NCI-H774 (cell line): ENCODE data around the gene NUDCD3.

Source experiments
- DNase-seq: peaks from one replicate; lab custom pipeline; 2025; lab: John Stamatoyannopoulos, UW

The NUDCD3 gene

GRCh38 chr7:44400033-44400511 lies 90.4 kb downstream of the NUDCD3 start:
- DNase-seq, result no peak

GRCh38 chr7:44398953-44399574 lies 91.4 kb downstream of the NUDCD3 start:
- DNase-seq, result no peak

GRCh38 chr7:44398511-44398911 lies 91.9 kb downstream of the NUDCD3 start:
- DNase-seq, result peak; percentile 72

- DNase-seq, result peak; percentile 14
Measured at GRCh38 chr7:44396931-44397545, 93.4 kb downstream of the NUDCD3 start.

- no peak for DNase-seq
Measured at GRCh38 chr7:44396496-44396895, 94.0 kb downstream of the NUDCD3 start.

GRCh38 chr7:44395067-44395466 lies 95.4 kb downstream of the NUDCD3 start:
- peak; percentile 77 for DNase-seq

- DNase-seq, result no peak
Measured at GRCh38 chr7:44394636-44395035, 95.8 kb downstream of the NUDCD3 start.

- DNase-seq, result no peak
Measured at GRCh38 chr7:44394112-44394447, 96.4 kb downstream of the NUDCD3 start.

- no peak for DNase-seq
Measured at GRCh38 chr7:44393238-44394111, 97.0 kb downstream of the NUDCD3 start.

- DNase-seq, result no peak
Measured at GRCh38 chr7:44392618-44393010, 97.8 kb downstream of the NUDCD3 start.

- no peak for DNase-seq
Measured at GRCh38 chr7:44391746-44392617, 98.5 kb downstream of the NUDCD3 start.

GRCh38 chr7:44391171-44391570 lies 99.3 kb downstream of the NUDCD3 start:
- peak; percentile 50 for DNase-seq

GRCh38 chr7:44390701-44391100 lies 99.8 kb downstream of the NUDCD3 start:
- no peak for DNase-seq

- DNase-seq, result no peak
Measured at GRCh38 chr7:44388089-44388970, 102.1 kb downstream of the NUDCD3 start.

GRCh38 chr7:44387389-44387788 lies 103.1 kb downstream of the NUDCD3 start:
- no peak for DNase-seq

- no peak for DNase-seq
Measured at GRCh38 chr7:44386139-44386913, 104.1 kb downstream of the NUDCD3 start.

GRCh38 chr7:44385434-44386138 lies 104.9 kb downstream of the NUDCD3 start:
- no peak for DNase-seq

- no peak for DNase-seq
Measured at GRCh38 chr7:44384586-44385433, 105.6 kb downstream of the NUDCD3 start.

GRCh38 chr7:44383566-44383965 lies 106.9 kb downstream of the NUDCD3 start:
- no peak for DNase-seq
